DND-41 (cell line): ENCODE data around the gene ALKBH5.
A peak's percentile ranks its signal among the peaks of the same experiment; 100 is the strongest.

ENCODE experiments used
- ATAC-seq: fragments of 200-7000 bp; cut with Tn5 transposase; 3 replicates; pipeline ENCODE4 v1.9.1; 2021; ENCODE audit warnings: low read depth; ENCODE audit not compliant: insufficient read depth
- DNase-seq: peaks from one replicate; pipeline ENCODE4 v3.0.0-alpha.2; 2020
- H2AFZ ChIP-seq: 2 replicates; pipeline ENCODE4 v1.6.0; 2012; ENCODE audit warnings: low read depth, low read length
- H3K27ac ChIP-seq: 2 replicates; pipeline ENCODE4 v1.5.1; 2012; ENCODE audit warnings: low read length, inconsistent platforms
- H3K27me3 ChIP-seq: fragments of 200-600 bp; sonication (generic); 2 replicates; pipeline ENCODE4 v1.6.0; 2012; ENCODE audit warnings: low read length, mild to moderate bottlenecking, inconsistent platforms; ENCODE audit not compliant: insufficient read depth, poor library complexity
- H3K36me3 ChIP-seq: 2 replicates; pipeline ENCODE4 v1.5.1; 2012; ENCODE audit warnings: low read length, inconsistent platforms; ENCODE audit not compliant: insufficient read depth
- H3K4me1 ChIP-seq: 2 replicates; pipeline ENCODE4 v1.5.1; 2012; ENCODE audit warnings: mild to moderate bottlenecking, low read length; ENCODE audit not compliant: insufficient read depth
- H3K4me2 ChIP-seq: 2 replicates; pipeline ENCODE4 v1.6.0; 2012; ENCODE audit warnings: mild to moderate bottlenecking, moderate library complexity, low read length, inconsistent platforms; ENCODE audit not compliant: insufficient read depth
- H3K4me3 ChIP-seq, 2 experiments: fragments of 200-600 bp in 1 of 2; shearing (Covaris generic) in 1 of 2; 2 replicates each; pipeline ENCODE4 v1.5.1; 2012 to 2016; ENCODE audit warnings: inconsistent platforms in 2 of 2, low read length in 2 of 2, mild to moderate bottlenecking in 2 of 2, low read depth in 1 of 2, moderate library complexity in 1 of 2
- H3K79me2 ChIP-seq: 2 replicates; pipeline ENCODE4 v1.6.0; 2012; ENCODE audit warnings: low read length, inconsistent platforms; ENCODE audit not compliant: insufficient read depth
- H3K9ac ChIP-seq: 2 replicates; pipeline ENCODE4 v1.6.0; 2012; ENCODE audit warnings: low read depth, mild to moderate bottlenecking, inconsistent platforms, low read length, moderate library complexity
- H3K9me3 ChIP-seq: 2 replicates; pipeline ENCODE4 v1.5.1; 2012; ENCODE audit warnings: low read length, moderate library complexity, mild to moderate bottlenecking, inconsistent platforms; ENCODE audit not compliant: insufficient read depth, severe bottlenecking
- H4K20me1 ChIP-seq: 2 replicates; pipeline ENCODE4 v1.6.0; 2012; ENCODE audit warnings: low read length; ENCODE audit not compliant: insufficient read depth
- CTCF ChIP-seq: IDR thresholded peaks from 2 replicates; pipeline ENCODE4 v1.5.1; 2012; ENCODE audit warnings: borderline replicate concordance, low read length, moderate library complexity, mild to moderate bottlenecking; ENCODE audit not compliant: poor library complexity, severe bottlenecking; ENCODE audit errors: extremely low read depth
- EZH2 ChIP-seq: IDR thresholded peaks from 3 replicates; pipeline ENCODE4 v1.6.1; 2012; ENCODE audit warnings: borderline replicate concordance, low read depth, mild to moderate bottlenecking, moderate library complexity, low read length, inconsistent platforms; ENCODE audit not compliant: severe bottlenecking

Gene ALKBH5

GRCh38 chr17:18141210-18141803 is 42.3 kb upstream of the ALKBH5 start:
- Histone ChIP-seq H3K4me1 (no peaks in the 10 kb centered on the region), H3K9me3 (no peaks in the 10 kb centered on the region), H3K36me3 (no peaks in the 10 kb centered on the region), H2AFZ (no peak overlapping the region), H3K79me2 (no peaks in the 10 kb centered on the region), H3K9ac (no peak overlapping the region), H3K27ac (no peak overlapping the region), H3K4me2 (no peak overlapping the region), H4K20me1 (0 out of 2 replicates have a peak, but pooled peaks cover 4% of the 10 kb centered on the region), H3K4me3 (no peak overlapping the region), H3K27me3 (no peaks in the 10 kb centered on the region)
- ATAC-seq (peak; percentile 68; the same call in 2 of the 3 replicates), DNase-seq (peak; percentile 20)
- TF ChIP-seq EZH2 (no peak), CTCF (peak; percentile 71)

GRCh38 chr17:18142417-18142816 is 41.2 kb upstream of the ALKBH5 start:
- Histone ChIP-seq H3K36me3 (no peaks in the 10 kb centered on the region), H3K27me3 (no peaks in the 10 kb centered on the region), H3K9me3 (no peaks in the 10 kb centered on the region), H3K9ac (no peak overlapping the region), H2AFZ (no peak overlapping the region), H4K20me1 (0 out of 2 replicates have a peak, but pooled peaks cover 4% of the 10 kb centered on the region), H3K4me3 (no peak overlapping the region), H3K4me2 (no peak overlapping the region), H3K79me2 (no peaks in the 10 kb centered on the region), H3K4me1 (no peaks in the 10 kb centered on the region), H3K27ac (no peak overlapping the region)
- TF ChIP-seq EZH2 (no peak), CTCF (no peak)
- ATAC-seq, result no peak
- DNase-seq, result no peak

GRCh38 chr17:18143044-18143936 is 40.3 kb upstream of the ALKBH5 start:
- DNase-seq (no peak), ATAC-seq (no peak)
- Histone ChIP-seq H3K9me3 (no peaks in the 10 kb centered on the region), H3K79me2 (no peaks in the 10 kb centered on the region), H3K4me2 (no peak overlapping the region), H3K27me3 (no peaks in the 10 kb centered on the region), H3K36me3 (no peaks in the 10 kb centered on the region), H3K4me1 (no peaks in the 10 kb centered on the region), H3K27ac (no peak overlapping the region), H3K9ac (no peak overlapping the region), H4K20me1 (0 out of 2 replicates have a peak, but pooled peaks cover 4% of the 10 kb centered on the region), H3K4me3 (no peak overlapping the region), H2AFZ (no peak overlapping the region)
- peak; percentile 57 for TF ChIP-seq CTCF
- no peak for TF ChIP-seq EZH2
